ENCODE measurements around the gene PREB.

Gene PREB

GRCh38 chr2:27152102-27152795 is 17.8 kb upstream of the PREB start:
- no peak for DNase-seq

DNA sequence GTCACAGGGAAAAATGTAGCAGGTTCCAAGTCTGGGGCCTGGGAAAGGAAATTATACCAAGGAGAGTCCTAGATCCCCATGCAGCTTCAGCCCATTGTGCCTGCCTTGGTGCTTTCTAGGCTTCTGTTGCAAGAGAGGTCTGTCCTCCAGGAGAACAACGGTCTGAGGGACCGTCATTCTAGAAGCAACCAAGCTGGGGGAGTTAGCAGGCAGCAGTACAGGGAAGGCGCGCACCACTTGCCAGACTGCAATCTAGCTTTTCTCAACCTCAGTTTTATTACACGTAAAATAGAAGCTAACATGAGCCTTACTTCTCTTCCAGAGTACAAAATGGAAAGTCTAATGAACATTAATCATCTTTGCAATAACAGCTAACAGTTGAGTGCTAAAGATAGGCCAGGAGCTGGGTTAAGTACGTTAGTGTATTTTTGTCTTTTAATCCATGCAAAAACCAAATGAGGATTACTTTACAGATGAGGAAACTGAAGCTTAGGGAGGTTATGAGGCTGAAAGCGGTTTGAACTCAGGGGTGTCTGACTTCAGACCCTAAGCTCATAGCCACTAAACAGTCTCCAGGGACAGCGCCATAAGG is 16.3 kb upstream of the PREB start:
- no peak for DNase-seq

DNA sequence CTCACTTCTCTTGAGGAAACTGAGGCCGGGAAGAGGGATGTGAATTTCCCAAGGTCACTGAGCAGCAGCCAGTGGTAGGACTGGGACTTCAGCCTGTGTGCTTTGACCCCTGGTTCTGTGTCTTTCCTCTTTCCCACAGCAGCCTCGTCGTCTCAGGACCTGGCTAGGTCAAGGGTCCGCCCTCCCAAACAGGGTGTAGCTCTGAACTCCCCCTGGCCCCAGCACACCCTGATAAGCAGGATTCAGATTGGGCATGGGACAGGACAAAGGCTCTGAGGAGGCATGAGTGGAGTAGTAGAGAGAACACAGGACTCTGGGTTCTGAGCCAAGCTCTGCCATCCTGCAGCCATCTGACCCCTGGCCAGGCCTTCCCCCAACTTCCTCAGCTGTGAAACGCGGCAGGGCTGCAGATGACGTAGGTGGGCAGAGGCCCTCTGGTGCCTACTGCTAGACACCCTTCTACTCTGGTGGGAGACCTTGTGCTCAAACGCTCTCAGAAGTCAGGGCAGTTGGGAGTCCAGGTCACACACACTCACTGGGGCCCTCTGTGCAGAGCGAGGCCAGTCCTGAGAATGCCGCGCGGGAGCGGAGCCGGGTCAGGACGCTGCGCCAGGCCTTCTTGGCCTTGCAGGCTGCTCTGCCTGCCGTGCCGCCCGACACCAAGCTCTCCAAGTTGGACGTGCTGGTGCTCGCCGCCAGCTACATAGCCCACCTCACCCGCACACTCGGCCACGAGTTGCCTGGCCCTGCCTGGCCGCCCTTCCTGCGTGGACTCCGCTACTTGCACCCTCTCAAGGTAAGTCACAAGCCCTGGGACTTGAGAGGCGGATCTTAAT is 15.4 kb upstream of the PREB start:
- no peak for DNase-seq

- DNase-seq = no peak
Observed at GRCh38 chr2:27148801-27149439, 14.5 kb upstream of the PREB start, which contains the start of gene TCF23. Gene TCF23 (plus strand): TSS chr2:27149004. CDS start chr2:27149134, 130 bp downstream.

GRCh38 chr2:27147935-27148334 is 13.5 kb upstream of the PREB start:
- DNase-seq = no peak

DNA sequence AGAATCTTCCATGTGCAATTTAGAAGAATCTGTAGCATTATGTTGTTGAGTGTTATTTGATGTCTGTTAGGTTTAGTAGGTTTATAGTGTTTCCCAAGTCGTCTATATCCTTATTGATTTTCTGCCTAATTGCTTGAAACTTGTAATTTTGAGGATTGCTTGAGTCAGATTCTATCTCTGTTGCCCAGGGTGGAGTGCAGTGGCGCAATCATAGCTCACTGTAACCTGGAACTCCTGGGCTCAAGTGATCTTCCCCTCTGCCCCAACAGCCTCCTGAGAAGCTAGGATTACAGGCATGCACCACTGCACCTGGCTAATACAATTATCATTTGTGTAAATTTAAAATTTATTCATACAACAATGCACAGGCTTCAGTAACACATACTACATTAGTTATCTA is 11.2 kb upstream of the PREB start:
- DNase-seq = no peak

DNA sequence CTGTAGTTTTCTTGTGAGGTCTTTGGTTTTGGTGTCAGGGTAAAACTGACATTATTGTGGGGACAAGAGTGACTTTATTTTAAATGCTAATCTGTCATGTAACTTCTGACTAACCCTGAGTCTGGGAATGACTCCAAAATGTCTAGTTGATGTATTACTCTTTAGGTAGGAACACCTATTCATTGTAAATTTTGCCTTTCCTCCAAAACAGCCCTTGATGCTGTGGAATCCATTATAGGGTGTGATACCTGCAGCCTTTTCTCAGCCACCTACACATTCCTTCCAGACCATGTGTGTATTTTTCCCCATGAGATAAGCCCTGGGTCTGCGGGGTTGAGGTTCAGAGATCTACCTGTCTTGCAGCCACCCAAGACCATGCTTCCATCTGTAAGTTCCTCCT is 8.8 kb upstream of the PREB start:
- no peak for DNase-seq

DNA sequence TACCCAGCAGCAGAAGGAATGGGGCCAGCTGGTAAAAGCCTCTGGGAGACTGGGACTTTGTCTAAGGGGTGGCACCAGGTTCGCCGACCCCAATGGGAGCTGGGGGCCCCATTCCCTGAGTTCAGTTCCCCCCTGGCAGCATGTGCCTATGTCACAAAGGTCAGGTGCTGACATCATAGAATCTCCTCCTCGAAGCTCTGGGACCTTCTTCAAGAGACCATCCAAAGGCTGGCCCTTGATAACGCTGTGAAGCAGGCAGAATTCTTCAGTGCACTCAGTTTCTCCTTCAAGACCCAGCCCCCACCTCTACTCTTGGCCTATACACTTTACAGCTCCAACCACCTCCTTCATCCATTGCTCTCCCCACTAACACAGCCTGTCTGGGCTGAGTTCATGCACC is 4.9 kb upstream of the PREB start, which contains the start of gene PRR30:
Gene PRR30 (minus strand): TSS at position 101 of the 400 bp plus-strand sequence. CDS start 1,081 bp downstream, outside the sequence.
- DNase-seq = no peak

GRCh38 chr2:27138111-27138510 is 3.7 kb upstream of the PREB start:
- no peak for DNase-seq

DNA sequence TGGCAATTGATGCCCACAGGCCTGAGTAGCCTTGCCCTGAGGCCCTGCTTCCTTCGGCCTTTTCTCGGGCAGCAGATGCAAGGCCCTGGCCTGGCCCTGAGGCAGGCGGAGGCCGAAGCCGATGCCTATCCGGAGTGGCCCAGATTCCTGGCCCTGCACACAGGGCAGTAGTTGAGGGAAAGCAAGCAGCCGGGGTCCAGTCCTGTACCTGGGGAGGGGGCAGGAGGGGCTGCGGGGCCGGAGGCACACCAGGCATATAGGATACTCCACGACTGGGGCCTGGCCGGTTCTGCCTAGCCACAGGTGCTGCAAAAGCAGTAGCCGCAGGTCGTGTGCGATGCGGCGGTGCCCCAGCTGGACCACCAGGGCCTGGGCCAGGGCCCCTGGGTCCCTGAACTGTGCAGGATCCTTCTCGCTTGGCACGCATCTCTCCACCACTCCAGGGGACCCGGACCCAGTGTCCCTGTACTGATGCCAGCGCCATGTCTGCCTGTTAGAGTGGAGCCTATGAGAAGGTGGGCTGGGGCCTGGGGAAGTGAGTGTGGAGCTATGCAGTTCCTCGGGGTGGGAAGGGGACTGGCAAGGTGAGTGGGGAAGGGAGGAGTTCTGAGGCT is 3.0 kb upstream of the PREB start:
- no peak for DNase-seq

- no peak for DNase-seq
Observed at GRCh38 chr2:27136751-27137150, 2.3 kb upstream of the PREB start.

DNA sequence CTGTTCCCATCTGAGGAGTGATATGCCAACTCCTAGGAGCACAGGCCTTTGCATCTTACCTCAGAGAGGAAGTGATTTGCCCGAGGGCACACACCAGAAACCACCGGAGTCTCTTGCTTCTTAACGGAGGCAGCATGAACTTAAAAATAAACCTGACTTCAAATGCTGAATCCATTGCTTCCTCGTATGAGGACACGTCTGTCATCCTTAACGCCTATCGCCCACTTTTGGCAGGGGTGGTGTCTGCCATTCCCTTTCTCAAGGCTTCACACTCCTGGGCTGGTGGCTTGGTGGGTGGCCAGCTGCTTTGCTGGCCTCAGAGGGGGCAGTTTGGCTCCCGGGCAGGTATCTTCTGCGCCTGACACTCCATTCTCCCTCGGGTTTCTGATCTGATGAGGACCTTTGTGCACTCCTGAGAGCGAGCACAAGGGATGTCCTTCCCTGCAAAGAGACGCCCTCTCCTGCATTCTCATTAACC is 1.1 kb upstream of the PREB start:
- no peak for DNase-seq

GRCh38 chr2:27134781-27135477 is 493 bp upstream of the PREB start:
- no peak for DNase-seq

- peak in 1 of 2 experiments; percentile 46 for DNase-seq
Observed at GRCh38 chr2:27133195-27133875, 1.1 kb downstream of the PREB start.

DNA sequence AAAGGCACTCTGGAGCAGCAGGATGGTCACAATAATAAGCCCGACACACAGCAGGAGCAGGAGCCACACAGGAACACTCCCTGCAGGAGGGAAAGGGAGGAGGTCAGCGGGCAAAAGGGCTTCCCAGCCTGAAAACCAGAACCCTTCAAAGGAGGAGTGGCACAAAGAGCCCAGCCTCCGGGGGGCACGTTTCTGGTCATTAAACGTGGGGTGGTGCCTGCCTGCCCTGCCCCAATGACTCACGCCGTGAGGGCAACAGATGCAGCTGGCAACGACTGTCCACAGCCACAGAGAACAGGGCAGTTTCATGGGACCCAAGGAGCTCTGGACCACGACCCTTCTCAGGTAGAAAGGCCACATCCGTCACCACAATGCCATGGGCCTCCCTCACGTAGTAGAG is 3.0 kb downstream of the PREB start:
- no peak for DNase-seq

- DNase-seq = no peak
Observed at GRCh38 chr2:27130396-27130795, 4.0 kb downstream of the PREB start.

DNA sequence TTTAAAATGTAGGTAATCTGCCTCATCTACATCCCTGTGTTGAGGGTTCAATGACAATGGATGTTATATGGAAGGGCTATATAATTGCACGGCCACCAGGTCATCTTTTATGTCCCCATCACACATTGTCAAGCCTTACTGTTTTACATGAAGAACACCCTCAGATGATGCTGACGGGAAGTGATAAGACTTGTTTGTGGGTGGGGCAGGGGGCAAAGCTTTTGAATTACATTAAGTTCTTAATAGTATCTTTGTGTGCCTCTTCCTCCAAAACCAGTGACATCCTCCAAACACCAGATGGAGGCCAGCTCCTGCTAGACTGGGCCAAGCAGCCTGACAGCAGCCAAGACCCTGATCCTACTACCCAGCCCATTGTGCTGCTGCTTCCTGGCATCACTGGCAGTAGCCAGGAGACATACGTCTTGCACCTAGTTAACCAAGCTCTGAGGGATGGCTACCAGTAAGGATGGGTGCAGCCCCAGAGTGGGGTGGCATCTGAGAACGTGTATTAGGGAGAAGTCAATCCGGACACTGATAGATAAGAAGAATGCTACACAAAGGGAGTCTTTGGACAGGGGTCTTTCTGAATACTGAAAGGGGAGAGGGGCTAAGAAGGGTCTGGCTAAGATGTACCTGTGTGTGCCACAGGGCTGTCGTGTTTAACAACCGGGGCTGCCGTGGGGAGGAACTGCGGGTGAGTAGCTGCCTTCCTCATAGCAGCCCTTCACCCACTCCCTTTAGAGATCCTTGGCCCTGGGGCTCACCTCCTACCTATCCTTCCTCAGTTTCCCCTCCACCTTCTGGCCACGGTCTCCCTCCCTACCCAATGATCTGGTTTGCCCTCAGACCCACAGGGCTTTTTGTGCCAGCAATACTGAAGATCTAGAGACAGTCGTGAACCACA is 5.5 kb downstream of the PREB start:
- no peak for DNase-seq

DNA sequence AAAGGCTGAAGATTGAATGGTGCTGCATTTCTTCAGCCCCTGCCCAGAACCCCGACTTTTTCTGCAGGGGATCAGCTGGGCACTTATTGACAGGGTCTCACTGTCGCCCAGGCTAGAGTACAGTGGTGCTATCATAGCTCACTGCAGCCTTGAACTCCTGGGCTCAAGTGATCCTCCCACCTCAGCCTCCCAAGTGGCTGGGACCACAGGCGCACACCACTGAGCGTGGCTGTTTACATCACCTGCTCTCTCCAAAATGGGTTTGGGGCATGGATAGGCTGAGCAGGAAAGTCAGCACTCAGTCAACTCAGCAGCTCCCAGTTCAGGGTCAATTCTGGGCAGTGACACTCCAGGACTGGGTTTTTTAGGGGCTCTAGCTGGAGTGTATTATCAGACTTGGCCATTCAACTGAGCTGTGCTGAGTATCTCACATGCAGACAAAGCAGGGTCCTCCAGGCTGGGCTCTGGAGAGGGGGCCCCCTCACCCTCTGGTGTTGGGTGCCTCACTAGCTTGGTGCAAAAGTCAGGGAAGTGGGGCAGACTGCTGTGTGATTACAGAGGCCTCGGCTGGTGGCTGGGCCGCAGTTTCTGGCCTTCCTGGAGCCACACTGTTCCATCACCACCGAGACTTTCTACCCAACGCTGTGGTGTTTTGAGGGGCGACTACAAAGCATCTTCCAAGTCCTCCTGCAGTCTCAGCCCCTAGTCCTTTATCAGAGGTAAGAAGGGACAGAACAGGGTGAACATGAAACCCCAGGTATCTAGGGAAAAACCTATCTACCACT is 6.4 kb downstream of the PREB start:
- no peak for DNase-seq

- no peak for DNase-seq
Observed at GRCh38 chr2:27126252-27126710, 8.2 kb downstream of the PREB start.

Measured in Kasumi-1 (cell line).